HG03439 (cell line): Measurements from ENCODE around the gene AHDC1.
"Not testable (repeated sequence)": the region's sequence is repeated elsewhere in the genome, so short reads cannot be mapped to it uniquely, and the experiment has no call there.

Experiments used
- ATAC-seq: cut with Tn5 transposase; IDR thresholded peaks from one replicate; pipeline ENCODE4 v1.9.1; 2021; ENCODE audit warnings: mild to moderate bottlenecking, moderate library complexity; ENCODE audit not compliant: unreplicated experiment

AHDC1 gene

GRCh38 chr1:27633640-27634176 lies 29.8 kb upstream of the AHDC1 start:
- no peak for ATAC-seq

- no peak for ATAC-seq
Observed at GRCh38 chr1:27633298-27633610, 29.3 kb upstream of the AHDC1 start.

- peak; percentile 25 for ATAC-seq
Observed at GRCh38 chr1:27632387-27633297, 28.7 kb upstream of the AHDC1 start.

- ATAC-seq, result peak; percentile 18
Observed at GRCh38 chr1:27630859-27631491, 27.0 kb upstream of the AHDC1 start.

- no peak for ATAC-seq
Observed at GRCh38 chr1:27628712-27629111, 24.8 kb upstream of the AHDC1 start.

GRCh38 chr1:27627733-27628132 lies 23.8 kb upstream of the AHDC1 start:
- not testable (repeated sequence) for ATAC-seq

- ATAC-seq, result no peak
Observed at GRCh38 chr1:27627061-27627460, 23.1 kb upstream of the AHDC1 start.

- no peak for ATAC-seq
Observed at GRCh38 chr1:27626031-27626935, 22.3 kb upstream of the AHDC1 start.

GRCh38 chr1:27624467-27625178 lies 20.7 kb upstream of the AHDC1 start:
- ATAC-seq, result peak; percentile 11

GRCh38 chr1:27623327-27624212 lies 19.6 kb upstream of the AHDC1 start:
- ATAC-seq, result no peak

- ATAC-seq, result no peak
Observed at GRCh38 chr1:27622828-27623227, 18.9 kb upstream of the AHDC1 start.

- ATAC-seq, result no peak
Observed at GRCh38 chr1:27621051-27621920, 17.3 kb upstream of the AHDC1 start.

- not testable (repeated sequence) for ATAC-seq
Observed at GRCh38 chr1:27619782-27620438, 16.0 kb upstream of the AHDC1 start.

- no peak for ATAC-seq
Observed at GRCh38 chr1:27618341-27619082, 14.6 kb upstream of the AHDC1 start.

GRCh38 chr1:27617420-27617819 lies 13.5 kb upstream of the AHDC1 start:
- ATAC-seq, result no peak

- ATAC-seq, result no peak
Observed at GRCh38 chr1:27616441-27616840, 12.5 kb upstream of the AHDC1 start.
